Right forelimb (tissue), 1 donor: ENCODE data around the gene NAV2.

Experiments used
- DNase-seq: peaks from one replicate; pipeline ENCODE4 v3.0.0-alpha.2; 2018

NAV2 gene

DNA sequence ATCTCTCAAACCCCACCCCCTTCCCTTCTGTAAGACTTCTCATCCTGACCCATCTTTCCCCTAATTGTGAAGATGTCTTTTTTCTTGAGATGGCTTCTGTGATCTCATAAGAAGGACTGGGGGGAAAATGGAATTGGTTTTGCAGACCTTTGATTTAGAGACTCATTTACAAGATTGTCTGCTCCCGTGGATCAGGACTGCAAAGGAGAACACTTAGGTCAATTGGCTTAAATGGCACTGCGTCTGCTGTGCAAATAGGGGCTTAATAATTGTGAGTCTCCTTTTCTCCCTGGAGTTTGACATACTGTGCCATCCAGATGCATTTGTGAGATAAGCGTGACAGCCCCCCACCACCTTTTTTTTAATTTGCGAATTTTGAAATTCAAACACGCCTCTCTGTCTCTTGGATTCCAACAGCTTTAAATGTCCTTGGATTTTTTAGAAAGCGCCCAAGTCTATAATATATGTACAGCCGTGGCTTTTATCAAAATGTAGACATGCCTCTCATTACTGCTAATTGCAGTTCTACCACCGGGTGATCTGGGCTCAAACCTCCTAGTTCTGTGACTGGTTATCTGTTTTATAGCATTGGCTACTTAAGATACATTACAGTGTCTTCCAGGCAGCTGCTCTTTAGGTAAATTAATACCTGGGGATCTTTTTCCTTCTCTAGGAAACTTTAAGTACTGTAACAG, 297.7 kb downstream of the NAV2 start:
- no peak for DNase-seq

DNA sequence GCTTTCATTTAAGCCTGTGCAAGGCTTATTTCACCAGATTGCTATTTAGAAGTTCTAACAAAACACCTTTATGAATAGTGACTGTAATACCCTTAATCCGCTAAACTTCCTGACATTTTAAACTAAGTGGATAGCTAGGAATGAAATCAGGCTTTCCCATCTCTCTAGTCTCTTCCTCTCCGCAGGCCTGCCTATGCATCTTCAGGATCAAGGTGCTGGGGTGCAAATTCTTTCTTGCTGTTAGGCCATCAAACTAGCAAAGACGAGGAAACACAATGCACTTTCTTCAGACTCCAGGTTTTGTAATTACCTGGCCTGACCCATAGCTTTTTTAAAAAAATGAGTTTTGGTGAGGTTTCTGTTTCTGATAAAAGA, 298.2 kb downstream of the NAV2 start:
- no peak for DNase-seq

DNA sequence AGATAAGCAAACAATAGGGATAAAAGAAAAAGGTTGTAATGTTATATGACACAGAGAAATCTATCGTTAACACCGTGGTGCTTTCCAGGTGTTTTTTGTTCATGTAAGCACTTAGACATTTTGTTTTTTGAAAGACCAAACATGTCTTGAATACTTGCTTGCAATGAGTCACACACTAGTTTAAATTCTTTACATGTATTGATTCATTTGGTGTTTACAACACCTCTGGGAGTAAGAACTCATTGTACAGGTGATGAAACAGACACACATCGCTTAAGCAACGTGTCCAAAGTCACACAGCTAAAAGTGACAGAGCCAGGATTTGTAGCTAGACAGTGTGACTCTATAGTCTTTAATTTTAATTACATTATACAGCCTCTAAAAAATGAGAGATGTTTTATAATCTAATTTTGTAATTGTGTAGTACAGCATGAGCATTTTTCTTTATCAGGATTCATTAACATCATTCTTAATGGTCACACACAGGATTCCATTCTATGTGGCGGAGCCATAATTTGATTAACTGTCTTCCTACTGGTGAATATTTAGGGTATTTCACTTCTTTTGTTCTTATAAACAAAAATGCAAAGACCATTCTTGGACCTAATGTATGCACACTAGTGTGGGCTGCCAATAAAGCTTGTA, 298.8 kb downstream of the NAV2 start:
- DNase-seq, result no peak

DNA sequence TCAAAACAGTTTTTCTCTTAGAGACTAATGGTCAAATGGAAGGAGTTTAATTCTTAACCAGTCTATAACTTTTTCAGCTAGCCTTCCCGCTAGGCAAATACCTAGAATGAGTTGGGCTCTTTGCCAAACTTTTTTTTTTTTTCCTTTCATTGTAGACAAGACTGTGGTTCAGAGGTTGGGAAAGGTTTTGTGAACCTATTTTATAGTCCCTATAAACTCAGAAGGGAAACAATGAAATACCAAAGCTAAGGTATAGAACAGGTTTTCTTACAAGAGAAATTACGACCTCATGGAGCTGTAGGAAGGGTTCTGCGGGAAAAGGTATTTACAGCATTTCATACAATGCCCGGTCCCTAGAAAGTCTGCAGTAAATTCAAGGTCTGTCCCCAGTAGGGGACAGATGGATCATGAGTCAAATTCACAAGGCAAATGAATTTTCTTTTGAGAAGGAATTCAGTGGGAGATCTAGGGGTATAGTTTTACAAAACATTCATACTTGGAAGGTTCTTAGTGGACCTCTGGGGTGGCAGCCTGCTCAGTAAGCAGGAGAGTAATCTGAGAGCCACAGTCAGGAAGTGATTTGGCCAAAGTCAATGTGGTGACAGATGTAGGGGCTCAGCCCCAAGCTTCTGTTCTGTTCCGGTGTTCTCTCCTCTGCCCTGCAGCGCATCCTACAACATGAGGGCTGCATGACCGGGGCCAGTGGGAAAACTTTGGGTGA, 300.9 kb downstream of the NAV2 start:
- no peak for DNase-seq

DNA sequence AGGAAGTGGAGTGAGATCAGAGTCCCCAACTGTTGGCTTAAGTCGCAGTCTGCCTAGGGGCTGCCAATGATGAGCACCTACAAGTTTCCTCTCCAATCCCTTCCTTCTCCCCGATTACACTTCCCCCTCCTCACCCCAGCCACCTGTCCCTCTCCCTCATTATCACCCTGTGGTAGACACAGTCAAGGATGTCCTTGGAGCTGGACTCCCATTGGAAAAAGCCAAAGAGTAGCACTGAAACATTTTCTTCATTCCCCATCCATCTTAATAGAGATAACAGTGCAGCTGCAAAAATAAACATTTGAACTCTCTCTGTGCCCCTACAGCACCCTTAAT, 301.4 kb downstream of the NAV2 start:
- DNase-seq, result no peak

DNA sequence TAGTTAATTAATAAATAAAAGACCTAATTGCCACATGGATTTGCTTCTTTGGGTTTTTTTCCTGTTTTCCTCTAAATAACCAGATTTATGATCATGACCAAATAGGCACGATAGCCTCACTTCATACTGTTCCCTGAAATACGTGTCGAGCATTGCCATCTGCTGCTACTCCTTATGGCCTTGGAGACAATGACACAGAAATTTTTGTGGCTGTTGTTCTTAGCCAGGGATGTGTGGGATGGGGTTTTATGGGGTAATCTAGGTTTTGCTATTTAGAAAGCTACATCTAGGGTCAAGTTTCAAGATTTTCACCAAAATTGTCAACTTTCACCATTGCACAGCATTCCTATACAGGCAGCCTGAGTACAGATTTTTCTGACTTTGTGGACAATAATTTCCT, 302.5 kb downstream of the NAV2 start:
- DNase-seq, result no peak

DNA sequence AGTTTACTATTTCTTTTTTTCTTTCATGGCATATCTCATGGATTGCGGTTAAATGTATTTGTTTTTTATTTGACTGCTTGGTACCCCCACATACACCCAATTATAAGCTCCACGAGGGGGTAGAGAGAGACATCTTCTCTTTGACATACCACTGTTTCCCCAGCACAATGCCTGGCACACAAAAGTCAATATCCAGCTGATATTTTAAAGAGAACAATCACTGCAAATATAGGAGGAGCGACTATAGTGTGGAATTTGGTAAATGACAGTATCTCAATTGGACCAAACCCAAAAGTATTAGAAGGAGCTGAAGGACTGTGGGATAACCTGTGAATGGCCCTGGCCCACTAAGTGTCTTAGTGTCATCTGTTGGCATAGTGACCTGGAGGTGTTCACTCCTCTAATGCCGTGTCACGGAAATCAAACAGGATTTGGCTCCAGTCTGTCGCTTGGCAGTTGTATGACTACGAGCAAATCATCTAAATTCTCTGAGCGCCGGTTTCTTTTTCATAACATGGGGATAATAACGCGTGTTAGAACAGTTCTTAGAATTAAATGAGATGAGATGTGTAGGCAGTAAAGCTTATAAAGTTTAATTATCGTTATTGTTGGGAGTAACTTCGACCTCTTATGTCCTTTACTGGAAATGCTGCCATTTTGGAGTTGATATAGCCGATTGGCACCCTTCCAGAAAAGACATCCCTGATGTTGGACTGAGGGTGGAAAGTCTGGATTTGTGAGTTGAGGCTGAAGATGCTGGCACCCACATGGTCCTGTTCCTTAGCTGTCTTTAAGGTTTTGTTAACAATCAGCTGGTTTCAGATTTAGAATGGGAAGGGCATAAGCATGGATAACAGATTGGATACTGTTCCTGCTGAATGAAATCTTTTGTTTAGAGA, 303.1 kb downstream of the NAV2 start:
- no peak for DNase-seq

DNA sequence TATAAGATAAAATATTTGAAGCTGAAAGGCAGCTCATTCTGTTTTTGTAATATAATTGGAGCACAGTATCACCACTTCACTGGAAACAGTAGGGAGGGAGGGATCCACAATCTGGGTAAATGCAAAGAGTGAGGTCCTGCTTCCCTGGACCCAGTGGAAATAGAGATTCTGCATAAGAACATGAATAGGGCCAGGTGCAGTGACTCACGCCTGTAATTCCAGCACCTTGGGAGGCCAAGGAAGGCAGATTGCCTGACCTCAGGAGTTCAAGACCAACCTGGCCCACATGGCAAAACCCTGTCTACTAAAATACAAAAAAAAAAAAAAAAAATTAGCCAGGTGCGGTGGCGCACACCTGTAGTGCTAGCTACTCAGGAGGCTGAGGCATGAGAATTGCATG, 303.9 kb downstream of the NAV2 start:
- DNase-seq, result no peak

DNA sequence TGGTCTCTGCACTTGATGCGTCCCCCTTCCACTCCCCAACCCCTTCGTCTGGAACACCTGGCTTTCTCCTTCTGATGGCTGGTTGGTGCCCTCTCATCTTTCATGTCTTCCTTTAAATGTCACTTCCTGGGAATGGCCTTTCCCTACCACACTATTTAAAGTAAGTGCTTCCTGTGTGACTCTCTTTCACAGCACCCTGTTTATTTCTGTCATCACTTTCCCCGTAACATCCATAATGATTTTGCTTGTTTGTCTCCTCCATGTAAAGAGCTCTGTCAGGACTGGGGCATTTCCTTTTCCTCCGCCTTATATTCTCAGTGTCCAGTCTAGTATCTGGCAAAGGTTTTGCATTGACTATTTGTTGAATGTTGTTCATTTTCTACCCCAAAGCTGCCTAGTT, 304.7 kb downstream of the NAV2 start:
- no peak for DNase-seq

DNA sequence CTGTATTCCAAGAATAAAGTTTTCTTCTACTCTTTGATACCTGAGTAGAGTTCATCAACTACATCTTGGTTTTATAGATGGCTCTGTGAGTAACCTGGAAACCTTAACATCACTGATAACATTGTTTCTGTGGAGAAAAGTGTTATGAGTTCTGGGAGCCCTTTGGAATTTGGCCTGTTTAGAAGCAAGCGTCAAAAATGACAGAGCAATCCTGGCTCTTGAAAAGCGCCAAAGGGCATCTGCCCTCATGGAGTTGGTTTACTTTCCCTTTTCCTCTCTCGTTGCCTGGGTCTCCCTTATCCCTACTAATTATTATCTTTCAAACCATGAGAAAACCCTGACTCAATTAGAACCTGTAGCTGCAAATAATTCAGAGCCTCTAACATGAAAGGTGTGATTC, 307.6 kb downstream of the NAV2 start:
- no peak for DNase-seq

DNA sequence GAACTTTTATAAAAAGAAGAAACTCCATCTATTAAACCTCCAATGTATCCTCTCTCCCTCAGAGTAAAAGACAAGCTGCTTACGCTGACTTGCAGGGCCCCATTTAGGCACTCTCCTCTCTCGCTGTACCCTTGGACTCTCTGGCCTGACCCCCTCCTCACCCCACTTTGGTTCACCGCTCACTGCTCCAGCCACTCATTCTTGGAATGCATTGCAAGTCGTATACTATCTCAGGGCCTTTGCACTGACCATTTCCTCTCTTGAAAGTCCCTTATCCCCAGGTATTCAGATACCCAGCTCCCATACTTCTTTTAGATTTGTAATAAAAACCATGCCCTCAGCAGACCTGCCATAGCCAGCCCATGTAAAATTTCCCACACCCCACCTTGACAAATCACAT, 308.1 kb downstream of the NAV2 start:
- no peak for DNase-seq

DNA sequence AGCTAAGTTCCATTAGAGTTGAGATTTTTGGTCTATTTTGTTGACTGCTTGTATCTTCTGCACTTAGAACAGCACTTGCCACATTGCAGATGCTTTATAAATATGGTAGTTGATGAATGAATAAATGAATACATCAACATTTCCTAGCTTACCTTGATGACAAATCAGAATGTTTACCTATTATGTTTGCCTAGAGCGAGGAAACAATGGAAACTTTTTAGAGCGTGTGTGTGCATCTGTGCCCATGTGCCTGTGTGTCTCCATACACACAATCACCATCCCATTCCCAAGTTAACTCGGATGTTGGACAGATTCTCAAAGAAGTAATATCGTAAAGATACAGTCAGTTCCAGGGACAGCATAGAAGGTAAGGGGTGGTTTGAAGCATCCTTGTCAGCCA, 308.6 kb downstream of the NAV2 start:
- DNase-seq, result no peak

DNA sequence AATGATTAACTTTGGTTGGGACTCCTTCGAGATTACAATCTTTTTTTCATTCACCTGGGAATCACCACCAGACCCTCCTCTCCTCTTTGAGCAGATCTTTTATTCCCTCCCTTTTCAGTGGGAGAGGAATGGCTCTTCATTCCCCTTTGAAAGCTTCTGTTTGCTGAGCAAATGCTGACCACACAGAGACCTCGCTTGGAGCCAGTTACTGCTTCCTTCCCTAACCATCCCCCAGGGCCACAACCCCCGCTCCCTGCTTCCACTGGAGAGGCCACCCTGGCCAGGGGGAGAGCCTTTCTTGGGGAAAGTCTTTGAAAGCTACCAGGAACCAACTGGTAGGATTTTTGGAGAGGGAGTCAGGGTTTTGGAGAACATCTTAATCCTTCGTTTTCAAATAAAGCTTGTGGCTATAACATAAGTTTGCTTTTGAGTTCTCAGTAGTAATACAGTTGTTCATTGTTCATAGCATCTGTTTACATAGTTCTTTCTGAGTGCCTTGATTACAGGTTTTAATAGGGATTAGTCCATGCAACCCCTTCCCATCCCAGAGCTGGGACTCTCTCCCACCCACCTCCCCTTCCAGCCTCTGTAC, 309.2 kb downstream of the NAV2 start:
- no peak for DNase-seq

DNA sequence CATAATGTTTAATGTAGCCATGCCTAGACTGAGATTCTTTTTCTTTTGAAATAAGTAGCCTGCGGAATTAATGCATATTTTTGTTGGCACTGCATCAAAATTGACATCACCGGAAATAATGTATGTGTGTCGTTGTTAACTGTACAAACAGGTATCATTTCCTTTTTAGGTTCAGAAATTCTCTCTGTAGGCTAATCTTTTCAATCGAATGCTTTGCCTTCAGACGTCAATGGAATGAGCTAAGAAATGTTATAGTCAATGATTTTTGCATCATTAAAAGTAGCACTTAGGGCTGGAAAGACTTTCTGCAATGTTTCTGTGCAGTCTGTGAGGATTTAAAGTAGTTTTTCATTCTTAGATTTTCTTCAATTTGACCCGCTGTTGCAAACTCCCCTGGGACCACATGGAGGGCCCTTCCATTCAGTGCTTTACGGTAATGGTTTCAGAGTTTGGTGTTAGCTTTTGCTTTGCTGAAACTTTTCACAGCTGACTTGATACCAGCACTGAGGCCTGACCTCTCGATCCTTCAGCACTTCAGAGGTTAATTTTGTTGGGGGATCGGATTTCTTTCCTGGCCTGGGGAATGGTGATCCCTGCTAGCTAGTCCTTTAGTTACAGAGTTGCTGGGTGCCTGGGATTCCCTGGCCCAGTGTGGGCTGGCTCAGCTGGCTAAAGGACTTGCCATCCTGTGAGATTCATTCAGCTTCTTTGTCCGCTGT, 309.9 kb downstream of the NAV2 start:
- DNase-seq, result peak; percentile 62

DNA sequence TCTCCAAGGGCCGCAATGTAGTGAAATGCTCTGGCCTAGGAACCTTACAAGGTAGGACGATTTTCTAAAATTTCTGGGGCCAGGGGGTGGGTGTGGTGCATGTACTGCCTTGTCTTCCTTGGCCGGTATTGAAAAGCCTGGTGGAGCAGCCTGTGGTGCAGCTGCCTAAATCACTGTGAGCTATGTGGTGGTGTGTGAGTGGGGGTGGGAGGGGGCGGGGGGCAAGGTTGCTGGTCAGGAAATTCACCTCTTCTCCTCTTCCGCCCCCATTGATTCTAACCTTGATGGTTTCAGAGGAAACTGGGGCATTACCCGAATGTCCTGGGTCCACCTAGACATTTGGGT, 310.4 kb downstream of the NAV2 start:
- no peak for DNase-seq

DNA sequence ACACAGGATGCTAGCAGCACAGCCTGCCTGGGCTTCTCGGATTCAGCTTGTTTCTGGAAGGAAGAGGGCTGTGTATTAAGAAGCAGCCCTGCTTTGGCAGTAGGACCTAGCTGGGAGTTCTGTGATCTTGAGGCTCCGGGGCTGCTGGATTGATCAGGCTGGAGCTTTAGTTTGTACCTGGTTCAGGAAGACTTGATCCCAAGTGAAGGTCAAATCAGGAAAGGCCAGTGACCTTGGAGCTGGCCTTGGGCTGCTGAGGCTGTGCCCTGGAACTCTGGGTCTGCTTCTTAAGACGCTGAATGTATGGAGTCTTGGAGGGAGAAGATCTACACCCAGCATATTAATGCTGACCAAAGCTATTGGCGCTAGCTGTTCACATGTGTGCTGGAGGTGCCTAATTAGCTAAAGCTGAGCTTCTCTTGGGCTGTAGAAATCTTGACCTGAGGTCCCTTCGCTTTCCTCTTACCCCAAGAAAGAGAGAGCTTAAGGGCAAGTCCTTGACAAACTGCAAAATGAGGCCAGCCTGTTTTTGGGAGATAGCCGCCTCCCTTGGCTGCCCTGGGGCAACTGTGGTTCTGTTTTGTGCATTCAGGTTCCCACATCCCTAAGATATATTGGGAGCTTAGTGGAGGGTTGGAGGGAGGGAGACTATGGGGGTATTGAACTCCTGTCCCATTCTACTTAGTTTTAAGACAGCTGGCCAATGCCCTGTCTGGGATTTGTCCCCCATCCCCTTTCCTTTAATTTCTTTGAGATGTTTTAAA, 311.7 kb downstream of the NAV2 start:
- DNase-seq, result no peak

DNA sequence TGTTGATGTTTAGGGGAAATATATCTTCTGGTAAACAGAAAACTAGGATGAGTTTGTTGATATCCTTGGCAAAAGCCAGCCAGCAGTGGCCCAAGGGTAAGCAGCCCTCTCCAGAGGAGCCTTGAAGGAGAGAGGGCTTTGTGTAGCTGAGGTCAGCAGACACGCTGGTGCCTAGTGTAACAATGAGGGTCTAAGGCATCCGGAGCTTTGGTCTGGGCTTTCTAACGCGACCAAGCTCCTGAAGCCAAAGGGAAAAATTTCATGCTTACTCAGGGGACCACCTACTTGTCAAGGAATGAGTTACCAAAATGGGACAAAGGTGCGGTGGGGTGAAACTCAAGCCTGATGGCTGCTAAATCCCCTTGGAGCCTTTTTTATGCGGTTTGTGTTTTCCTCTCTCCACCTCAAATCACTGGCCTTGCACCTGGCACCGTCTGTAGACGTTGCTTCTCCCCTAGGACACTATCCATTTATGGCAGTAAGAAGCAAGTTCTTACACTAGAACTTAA, 312.7 kb downstream of the NAV2 start:
- no peak for DNase-seq

DNA sequence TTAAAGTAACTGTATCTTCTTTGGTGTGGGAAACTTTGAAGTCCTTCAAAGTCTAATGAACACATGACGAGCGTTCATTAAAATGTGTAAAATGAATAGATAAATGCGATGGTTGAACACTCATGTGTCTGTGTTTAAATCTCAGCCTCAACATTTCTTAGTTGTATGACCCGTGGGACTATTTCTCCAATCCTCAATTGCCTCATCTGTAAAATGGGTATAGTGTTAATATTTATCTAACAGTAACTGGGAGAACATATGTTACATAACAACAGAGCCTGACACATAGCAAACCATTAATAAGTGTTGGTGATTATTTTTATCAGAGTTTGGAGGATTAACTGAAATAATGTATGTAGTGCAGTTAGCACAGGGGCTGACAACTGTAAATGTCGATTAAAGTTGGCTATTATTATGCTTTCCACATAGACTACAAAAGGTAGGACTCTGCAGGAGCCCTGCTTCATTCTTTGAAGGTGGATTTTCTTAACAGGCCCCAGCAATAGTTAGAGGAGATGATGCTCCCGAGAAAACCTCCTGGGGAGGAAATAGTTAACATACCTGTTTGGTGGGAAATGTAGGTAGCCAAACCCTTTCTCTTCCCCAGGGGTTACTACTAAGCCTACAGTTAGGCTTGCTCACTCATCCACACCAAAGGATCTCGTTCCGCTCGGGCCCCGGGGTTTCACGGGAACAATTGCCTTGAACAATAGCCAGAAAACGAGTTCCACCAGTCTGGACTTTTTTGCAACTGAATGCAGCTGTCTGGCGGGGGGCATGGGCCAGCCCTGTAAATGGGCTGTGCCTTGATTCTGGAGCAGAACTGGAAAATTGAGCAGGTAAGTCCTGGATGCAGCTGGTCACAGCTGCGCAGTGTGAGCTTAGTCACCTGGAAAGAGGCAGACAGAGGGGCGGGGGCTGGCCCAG, 314.3 kb downstream of the NAV2 start:
- no peak for DNase-seq

DNA sequence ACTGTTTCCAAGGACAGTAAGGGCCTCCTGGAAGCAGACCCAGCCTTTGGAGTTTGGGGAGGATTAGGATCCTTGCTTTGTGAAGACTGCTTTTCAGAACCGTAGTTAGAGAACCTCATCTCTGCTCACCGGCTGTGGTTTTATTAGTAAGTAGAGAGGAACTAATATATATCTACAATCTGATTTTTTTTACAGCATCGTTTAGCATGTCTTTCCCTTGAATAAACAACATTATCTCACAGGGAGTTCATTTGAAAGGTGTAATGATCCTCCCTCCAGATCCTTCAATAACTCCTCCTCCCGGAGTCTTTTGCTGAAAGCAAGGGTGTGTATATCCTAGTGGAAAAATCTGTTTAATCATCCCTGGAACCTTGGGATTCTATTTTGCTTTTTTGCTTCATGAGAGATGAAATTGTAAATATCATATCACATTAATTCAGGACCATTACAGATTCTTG, 314.9 kb downstream of the NAV2 start:
- DNase-seq, result no peak

DNA sequence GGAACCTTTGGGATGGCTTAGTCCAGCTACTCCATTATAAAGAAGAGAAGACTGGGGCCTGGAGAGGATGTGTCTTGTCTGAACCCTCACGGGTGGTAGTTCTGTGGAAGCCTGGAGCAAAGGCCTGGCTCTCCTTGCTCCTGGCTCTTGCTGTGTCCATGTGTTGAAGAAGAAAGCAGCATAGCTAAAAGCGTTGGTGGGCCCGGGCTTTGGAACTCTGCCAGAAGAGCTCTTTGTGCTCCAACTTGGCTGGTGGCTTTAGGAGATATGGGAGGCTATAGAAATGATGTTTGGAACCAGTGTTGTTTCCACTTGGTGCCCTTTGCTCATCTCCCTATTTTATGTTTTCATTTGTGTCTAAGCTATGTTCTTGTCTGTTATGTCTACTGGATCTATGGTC, 316.6 kb downstream of the NAV2 start:
- DNase-seq, result no peak
